GM12878 (cell line): ENCODE data around the gene ZNF132. TPM values are rescaled to one million over a fixed set of nuclear protein-coding genes. Genes with fewer than 3 reads are reported as not detected.

Experiments
- ATAC-seq: fragments of 200-7000 bp; cut with Tn5 transposase; 3 replicates; pipeline ENCODE4 v1.9.1; 2020; ENCODE audit warnings: mild to moderate bottlenecking, moderate library complexity
- BruUV-seq: library from RNA; stranded (reverse); fragments of 400-500 nt; replicated peaks from 2 replicates; lab custom pipeline; 2021; lab: Mats Ljungman, UMichigan
- CTCF ChIA-PET: fragments of 300-600 bp; sonication (Branson Sonifier 250); formaldehyde crosslinking; extraction: SDS; loops from one replicate; lab custom pipeline; 2021; ENCODE audit warnings: inconsistent platforms; lab: Yijun Ruan, JAX
- POLR2A ChIA-PET: fragments of 350-600 bp; formaldehyde crosslinking; extraction: SDS; loops from one replicate; lab custom pipeline; 2021; ENCODE audit warnings: inconsistent platforms; lab: Charles Lee
- RAD21 ChIA-PET: fragments of 300-600 bp; sonication (Branson Sonifier 250); formaldehyde crosslinking; loops from one replicate; lab custom pipeline; 2023; ENCODE audit warnings: antibody characterized with exemption; ENCODE audit not compliant: unreplicated experiment; lab: Charles Lee
- SMC1A ChIA-PET: fragments of 300-600 bp; sonication (Branson Sonifier 250); formaldehyde crosslinking; loops from one replicate; lab custom pipeline; 2023; ENCODE audit not compliant: unreplicated experiment, uncharacterized antibody; lab: Charles Lee
- DNase-seq: peaks from one replicate; pipeline ENCODE4 v3.0.0-alpha.2; 2011; ENCODE audit warnings: low read depth, low spot score
- FAIRE-seq: peaks from 3 replicates; lab custom pipeline; 2011; peaks lifted over from hg19 to GRCh38; lab: Jason Lieb, UNC
- H2AFZ ChIP-seq: 2 replicates; pipeline ENCODE4 v1.6.0; 2011; ENCODE audit warnings: low read depth, low read length, control low read depth; ENCODE audit not compliant: control insufficient read depth
- H3K27ac ChIP-seq: 2 replicates; pipeline ENCODE4 v1.5.1; 2011; ENCODE audit warnings: control low read depth; ENCODE audit not compliant: control insufficient read depth, insufficient read depth
- H3K27me3 ChIP-seq, 2 experiments: replicated peaks in 1 of 2; 2 replicates each; pipeline versions ENCODE4 v1.6.0 to v1.6.1; 2011; ENCODE audit warnings: low read length in 1 of 2; ENCODE audit not compliant: control insufficient read depth in 2 of 2, insufficient read depth in 2 of 2
- H3K36me3 ChIP-seq, 2 experiments: 2 replicates each; pipeline ENCODE4 v1.5.1; 2011; ENCODE audit warnings: low read length in 1 of 2; ENCODE audit not compliant: control insufficient read depth in 2 of 2, insufficient read depth in 2 of 2
- H3K4me1 ChIP-seq: 2 replicates; pipeline ENCODE4 v1.6.1; 2011; ENCODE audit warnings: mild to moderate bottlenecking, low read length, moderate library complexity, mixed read lengths; ENCODE audit not compliant: control insufficient read depth, insufficient read depth
- H3K4me2 ChIP-seq: 2 replicates; pipeline ENCODE4 v1.6.0; 2011; ENCODE audit warnings: control low read depth; ENCODE audit not compliant: control insufficient read depth, insufficient read depth
- H3K4me3 ChIP-seq: fragments of 200-600 bp; sonication (generic); 2 replicates; pipeline ENCODE4 v1.5.1; 2016
- H3K79me2 ChIP-seq: 2 replicates; pipeline ENCODE4 v1.6.0; 2011; ENCODE audit warnings: low read length; ENCODE audit not compliant: control insufficient read depth, insufficient read depth
- H3K9ac ChIP-seq: 2 replicates; pipeline ENCODE4 v1.8.0; 2011; ENCODE audit warnings: low read length, control low read depth, mixed read lengths; ENCODE audit not compliant: control insufficient read depth, insufficient read depth
- H3K9me3 ChIP-seq: replicated peaks from 3 replicates; pipeline ENCODE4 v1.5.1; 2011; ENCODE audit warnings: mild to moderate bottlenecking, low read length; ENCODE audit not compliant: control insufficient read depth, insufficient read depth
- H4K20me1 ChIP-seq: 2 replicates; pipeline ENCODE4 v1.6.0; 2011; ENCODE audit not compliant: control insufficient read depth, insufficient read depth
- CHD4 ChIP-seq: fragments of 200-600 bp; sonication (generic); IDR thresholded peaks from 2 replicates; pipeline ENCODE4 v1.6.1; 2016; ENCODE audit warnings: mild to moderate bottlenecking
- HDAC2 ChIP-seq: fragments of 200-600 bp; sonication (generic); IDR thresholded peaks from 2 replicates; pipeline ENCODE4 v1.6.1; 2017
- LARP7 ChIP-seq: fragments of 450-650 bp; IDR thresholded peaks from 2 replicates; pipeline ENCODE4 v1.6.1; 2017; ENCODE audit warnings: mild to moderate bottlenecking
- NKRF ChIP-seq: fragments of 450-650 bp; conservative IDR thresholded peaks from 2 replicates; pipeline ENCODE4 v1.6.1; 2017; ENCODE audit warnings: mild to moderate bottlenecking, moderate library complexity
- POLR2A ChIP-seq: IDR thresholded peaks from 2 replicates; pipeline ENCODE4 v1.6.1; 2011; ENCODE audit warnings: low read depth, mild to moderate bottlenecking, low read length
- POLR2AphosphoS5 ChIP-seq: IDR thresholded peaks from 2 replicates; pipeline ENCODE4 v1.6.1; 2011; ENCODE audit warnings: mild to moderate bottlenecking, low read length, inconsistent platforms
- RBBP5 ChIP-seq: fragments of 200-600 bp; sonication (generic); conservative IDR thresholded peaks from 2 replicates; pipeline ENCODE4 v1.6.1; 2016
- SIX5 ChIP-seq: IDR thresholded peaks from 2 replicates; pipeline ENCODE4 v1.6.1; 2011; ENCODE audit warnings: mild to moderate bottlenecking, low read depth, low read length, moderate library complexity; ENCODE audit not compliant: severe bottlenecking
- SPI1 ChIP-seq: IDR thresholded peaks from 2 replicates; pipeline ENCODE4 v1.6.1; 2011; ENCODE audit warnings: low read depth, mild to moderate bottlenecking, low read length, moderate library complexity, borderline replicate concordance; ENCODE audit not compliant: insufficient read depth
- TAF1 ChIP-seq: IDR thresholded peaks from 2 replicates; pipeline ENCODE4 v1.6.1; 2011; ENCODE audit warnings: mild to moderate bottlenecking, low read depth, low read length, borderline replicate concordance
- YBX1 ChIP-seq: fragments of 450-650 bp; IDR thresholded peaks from 2 replicates; pipeline ENCODE4 v1.6.1; 2016; ENCODE audit warnings: antibody characterized with exemption
- ZBED1 ChIP-seq: IDR thresholded peaks from 2 replicates; pipeline ENCODE4 v1.6.1; 2016; ENCODE audit warnings: borderline replicate concordance
- WGBS: methylation state at CpG from one replicate; pipeline ENCODE4 v1.1.6; 2016; ENCODE audit warnings: low lambda C conversion rate; ENCODE audit not compliant: insufficient replicate concordance, insufficient coverage; ENCODE audit errors: missing lambda C conversion rate; 5-methylcytosine and 5-hydroxymethylcytosine counted together
- in situ Hi-C: fragments of 300-500 bp; cut with MboI; formaldehyde crosslinking; loops from 9 replicates; pipeline ENCODE4 v1.14.3; 2018; ENCODE audit warnings: mixed read lengths
- intact Hi-C: fragments of 100-400 bp; cut with micrococcal nuclease; formaldehyde crosslinking; loops from one replicate; pipeline ENCODE4 v1.14.2; 2022; ENCODE audit not compliant: unreplicated experiment
- polyA plus RNA-seq, 11 experiments: library from polyadenylated mRNA; depleted of rRNA in 4 of 11; unstranded in 6 of 11; stranded (reverse) in 5 of 11; fragments of >200 nt; fragmentation: Nextera tagmentation in 4 of 11; fragmentation: Illumina TruSeq in 1 of 11; extraction: Ambion mirVana in 4 of 11; extraction: Trizol in 1 of 11; gene quantifications; 1 replicate in 1 of 11; 2 replicates in 10 of 11; pipeline versions ENCODE4 v1.2.1 to v1.2.3, GENCODE V29; 2011 to 2016; ENCODE audit warnings: inconsistent platforms in 2 of 11, missing spikeins in 2 of 11, low read depth in 1 of 11
- total RNA-seq, 4 experiments: library from RNA; depleted of rRNA in 3 of 4; stranded (reverse); fragments of >200 nt in 3 of 4; fragmentation: Illumina TruSeq in 1 of 4; extraction: Trizol in 1 of 4; gene quantifications; 2 replicates each; pipeline versions ENCODE4 v1.2.1 to v1.2.3, GENCODE V29; 2013 to 2021

ZNF132 gene
- total and polyA plus RNA-seq, 10 of the 15 experiments (the other 5 are each of a cell fraction or from before 2014, with no cell fraction given), result 0.56 to 4.0 (median 2.3) TPM

- Histone ChIP-seq H3K9ac (no peak overlapping the region), H3K36me3 (no peaks in the 10 kb centered on the region; a peak in 2 of 4 replicates), H3K9me3 (no peaks in the 10 kb centered on the region), H3K79me2 (no peaks in the 10 kb centered on the region; the same call in 1 of the 2 replicates), H3K4me1 (peaks cover 12% of the 10 kb centered on the region), H3K4me2 (no peak overlapping the region), H3K4me3 (no peak overlapping the region), H3K27me3 (no peaks in the 10 kb centered on the region), H4K20me1 (no peaks in the 10 kb centered on the region), H3K27ac (no peak overlapping the region), H2AFZ (no peak overlapping the region)
- intact Hi-C loops (no loop called here), in situ Hi-C loops (no loop called here)
- 94% methylated on average over 20 of the region's 20 CpGs for WGBS
- CTCF ChIA-PET, result no interaction called here
- DNase-seq (no peak), ATAC-seq (no peak), FAIRE-seq (no peak)
- SMC1A ChIA-PET, result no interaction called here
- BruUV-seq, result no TSS peak
- TF ChIP-seq YBX1 (no peak), POLR2A (no peak; the same call in 1 of the 2 replicates), NKRF (no peak), TAF1 (no peak), SIX5 (no peak), RBBP5 (no peak), CHD4 (no peak), HDAC2 (no peak), LARP7 (no peak), SPI1 (no peak), POLR2AphosphoS5 (no peak), ZBED1 (no peak)
- RAD21 ChIA-PET, result no interaction called here
- POLR2A ChIA-PET, result no interaction called here
Measured at GRCh38 chr19:58480481-58480830, 40.5 kb upstream of the ZNF132 start.
